Prostate gland (tissue), 2 donors: ENCODE measurements around the gene TSHZ1.

ENCODE experiments used
- POLR2A ChIP-seq: fragments of 450-650 bp; IDR thresholded peaks from one replicate; pipeline ENCODE4 v1.6.1; 2016; ENCODE audit warnings: antibody characterized with exemption, mild to moderate bottlenecking
- TF ChIP-seq, protein P1 (sequence below), 4 experiments: fragments of 200-600 bp in 2 of 4; fragments of 450-650 bp in 2 of 4; sonication (generic) in 2 of 4; IDR thresholded peaks; 1 replicate in 3 of 4; 2 replicates in 1 of 4; pipeline ENCODE4 v1.5.1; 2016 to 2019; ENCODE audit warnings: antibody characterized with exemption in 4 of 4, mild to moderate bottlenecking in 2 of 4, moderate library complexity in 2 of 4

- TF ChIP-seq, protein P1, sequence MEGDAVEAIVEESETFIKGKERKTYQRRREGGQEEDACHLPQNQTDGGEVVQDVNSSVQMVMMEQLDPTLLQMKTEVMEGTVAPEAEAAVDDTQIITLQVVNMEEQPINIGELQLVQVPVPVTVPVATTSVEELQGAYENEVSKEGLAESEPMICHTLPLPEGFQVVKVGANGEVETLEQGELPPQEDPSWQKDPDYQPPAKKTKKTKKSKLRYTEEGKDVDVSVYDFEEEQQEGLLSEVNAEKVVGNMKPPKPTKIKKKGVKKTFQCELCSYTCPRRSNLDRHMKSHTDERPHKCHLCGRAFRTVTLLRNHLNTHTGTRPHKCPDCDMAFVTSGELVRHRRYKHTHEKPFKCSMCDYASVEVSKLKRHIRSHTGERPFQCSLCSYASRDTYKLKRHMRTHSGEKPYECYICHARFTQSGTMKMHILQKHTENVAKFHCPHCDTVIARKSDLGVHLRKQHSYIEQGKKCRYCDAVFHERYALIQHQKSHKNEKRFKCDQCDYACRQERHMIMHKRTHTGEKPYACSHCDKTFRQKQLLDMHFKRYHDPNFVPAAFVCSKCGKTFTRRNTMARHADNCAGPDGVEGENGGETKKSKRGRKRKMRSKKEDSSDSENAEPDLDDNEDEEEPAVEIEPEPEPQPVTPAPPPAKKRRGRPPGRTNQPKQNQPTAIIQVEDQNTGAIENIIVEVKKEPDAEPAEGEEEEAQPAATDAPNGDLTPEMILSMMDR (IDR thresholded peaks at IDR 0.05): no peak
- TF ChIP-seq POLR2A: no peak
These were observed 25.3 kb downstream of the TSHZ1 start for GRCh38 chr18:75235896-75236295.
